Measurements from ENCODE around the gene GRPEL2.
"Not testable (repeated sequence)": the region's sequence is repeated elsewhere in the genome, so short reads cannot be mapped to it uniquely, and the experiment has no call there.

The GRPEL2 gene

DNA sequence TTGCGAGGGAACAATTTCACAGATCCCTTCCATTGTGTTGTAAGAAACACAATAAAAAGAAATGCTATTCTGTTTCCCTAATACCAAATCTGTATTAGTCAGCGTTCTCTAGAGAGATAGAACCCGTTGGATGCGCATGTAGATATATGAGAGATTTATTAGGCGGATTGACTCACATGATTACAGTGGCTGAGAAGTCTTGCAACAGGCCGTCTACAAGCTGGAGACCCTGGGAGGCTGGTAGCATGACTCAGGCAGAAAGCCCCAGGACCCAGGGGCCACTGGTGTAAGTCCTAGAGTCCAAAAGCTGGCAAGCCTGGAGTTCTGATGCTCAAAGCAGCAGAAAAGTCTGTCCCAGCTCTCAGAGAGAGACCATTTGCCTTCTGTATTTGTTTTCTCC is 52.2 kb downstream of the GRPEL2 start:
- H3K4me3 Mint-ChIP-seq = no peak overlapping the region
- ATAC-seq (replicated peaks) (no peak), DNase-seq (no peak)
- H3K4me1 Mint-ChIP-seq = no peaks in the 10 kb centered on the region
- peaks cover 0 to 9% of the 10 kb centered on the region in 2 donors for H3K27me3 Mint-ChIP-seq
- H3K36me3 Mint-ChIP-seq = no peaks in the 10 kb centered on the region
- H3K27ac Mint-ChIP-seq = no peak overlapping the region
- no peaks in the 10 kb centered on the region for H3K9me3 Mint-ChIP-seq

DNA sequence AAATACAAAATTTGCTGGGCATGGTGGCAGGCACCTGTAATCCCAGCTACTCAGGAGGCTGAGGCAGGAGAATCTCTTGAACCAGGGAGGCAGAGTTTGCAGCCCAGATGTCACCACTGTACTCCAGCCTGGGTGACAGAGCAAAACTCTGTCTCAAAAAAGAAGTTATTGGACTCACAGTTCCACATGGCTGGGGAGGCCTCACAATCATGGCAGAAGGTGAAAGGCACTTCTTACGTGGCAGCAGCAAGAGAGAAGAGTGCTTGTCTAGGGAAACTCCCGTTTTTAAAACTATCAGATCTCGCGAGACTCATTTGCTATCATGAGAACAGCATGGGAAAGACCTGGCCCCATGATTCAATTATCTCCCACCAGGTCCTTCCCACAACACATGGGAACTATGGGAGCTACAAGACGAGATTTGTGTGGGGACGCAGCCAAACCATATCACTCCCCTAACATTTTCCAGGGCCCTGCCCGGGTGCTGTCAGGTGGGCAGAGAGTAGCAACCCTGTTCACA is 53.5 kb downstream of the GRPEL2 start:
- DNase-seq; H3K9me3 Mint-ChIP-seq; H3K27me3 Mint-ChIP-seq; ATAC-seq (replicated peaks); H3K36me3 Mint-ChIP-seq; H3K4me3 Mint-ChIP-seq; H3K27ac Mint-ChIP-seq; H3K4me1 Mint-ChIP-seq: not testable (repeated sequence)

DNA sequence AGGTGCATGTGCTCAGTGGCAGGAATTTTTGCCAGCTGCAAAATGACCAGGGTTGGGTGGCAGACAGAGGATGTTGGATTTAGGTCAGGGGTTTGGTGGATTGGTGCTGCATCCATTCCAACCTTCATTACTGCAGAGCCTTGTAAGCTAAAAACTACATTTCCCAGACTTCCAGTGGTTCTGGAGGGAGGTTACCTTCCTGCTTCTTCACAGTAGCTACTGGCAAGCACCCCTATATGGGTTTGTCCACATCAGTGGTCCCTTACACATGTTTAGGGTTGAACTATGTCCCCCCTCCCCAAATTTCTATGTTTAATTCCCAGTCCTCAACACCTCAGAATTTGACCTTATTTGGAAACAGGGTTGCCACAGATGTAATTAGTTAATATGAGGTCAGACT is 54.5 kb downstream of the GRPEL2 start:
- Mint-ChIP-seq H3K9me3 (no peaks in the 10 kb centered on the region), H3K36me3 (no peaks in the 10 kb centered on the region), H3K27me3 (peaks cover 0 to 9% of the 10 kb centered on the region in 2 donors), H3K4me1 (no peaks in the 10 kb centered on the region), H3K27ac (no peak overlapping the region), H3K4me3 (no peak overlapping the region)
- DNase-seq = no peak
- ATAC-seq (replicated peaks) = no peak

DNA sequence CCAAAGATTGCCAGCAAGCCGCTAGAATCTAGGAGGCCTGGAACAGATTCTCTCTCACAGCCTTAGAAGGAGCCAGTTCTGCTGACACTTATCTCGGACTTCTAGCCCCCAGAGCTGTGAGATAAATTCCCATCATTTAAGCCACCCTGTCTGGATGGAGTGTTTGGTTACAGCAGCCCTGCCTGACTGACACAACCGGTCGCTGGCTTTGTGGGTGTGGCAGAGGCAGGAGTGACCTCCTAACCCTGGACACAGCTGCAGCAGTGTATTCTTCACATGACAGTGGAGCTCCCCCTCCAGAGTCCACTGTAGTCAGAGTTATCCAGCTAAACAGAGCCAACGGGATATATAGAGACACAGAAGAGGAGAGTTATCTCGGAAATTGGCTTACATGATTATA is 55.0 kb downstream of the GRPEL2 start:
- H3K4me3 Mint-ChIP-seq = no peak overlapping the region
- H3K27ac Mint-ChIP-seq = no peak overlapping the region
- peaks cover 0 to 9% of the 10 kb centered on the region in 2 donors for H3K27me3 Mint-ChIP-seq
- no peaks in the 10 kb centered on the region for H3K9me3 Mint-ChIP-seq
- DNase-seq (no peak), ATAC-seq (replicated peaks) (no peak)
- no peaks in the 10 kb centered on the region for H3K36me3 Mint-ChIP-seq
- no peaks in the 10 kb centered on the region for H3K4me1 Mint-ChIP-seq

DNA sequence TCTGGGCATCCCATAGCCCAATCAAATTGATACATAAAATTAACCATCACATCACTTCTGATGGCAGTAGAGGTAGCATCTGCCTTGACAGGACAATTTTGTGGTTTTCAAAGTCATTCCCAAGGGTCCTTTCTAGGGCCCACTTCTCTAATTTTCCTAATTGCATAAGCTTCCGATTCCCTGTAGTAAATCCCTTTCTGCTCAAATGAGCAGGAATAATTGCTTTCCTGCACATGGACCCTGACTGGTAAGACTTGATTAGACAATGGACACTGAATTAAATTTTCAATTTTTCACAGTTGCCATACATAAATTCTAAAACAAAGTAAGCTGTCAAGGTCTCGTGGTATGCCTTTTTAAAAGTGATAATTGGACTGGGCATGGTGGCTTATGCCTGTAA is 55.8 kb downstream of the GRPEL2 start:
- no peaks in the 10 kb centered on the region for H3K36me3 Mint-ChIP-seq
- no peak for ATAC-seq (replicated peaks)

DNA sequence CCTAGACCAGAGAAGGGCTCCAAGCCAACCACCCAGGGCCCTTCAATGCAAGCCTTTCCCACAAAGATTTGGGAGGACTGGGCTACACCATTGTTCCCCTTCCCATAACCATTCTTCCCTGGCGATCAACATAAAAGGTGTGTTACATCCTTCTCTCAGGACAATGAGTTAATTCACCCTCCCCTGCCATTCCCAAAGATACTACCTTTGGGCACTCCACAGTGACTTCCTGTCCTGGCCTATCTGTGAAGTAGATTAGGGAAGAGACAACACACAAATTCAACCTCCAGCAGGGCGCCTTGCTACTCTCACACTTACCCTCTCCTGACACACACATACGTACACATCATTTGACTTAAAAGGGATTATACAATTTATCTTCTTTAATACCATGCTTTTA is 57.0 kb downstream of the GRPEL2 start:
- Mint-ChIP-seq H3K4me1 (no peaks in the 10 kb centered on the region), H3K9me3 (no peaks in the 10 kb centered on the region), H3K27ac (no peak overlapping the region), H3K27me3 (peaks cover 0 to 9% of the 10 kb centered on the region in 2 donors), H3K36me3 (no peaks in the 10 kb centered on the region), H3K4me3 (no peak overlapping the region)
- DNase-seq (no peak), ATAC-seq (replicated peaks) (no peak)

More for the DNA sequence above, 55.8 kb downstream of the GRPEL2 start:
- Mint-ChIP-seq H3K4me1 (no peaks in the 10 kb centered on the region), H3K9me3 (no peaks in the 10 kb centered on the region), H3K27me3 (peaks cover 0 to 9% of the 10 kb centered on the region in 2 donors), H3K27ac (no peak overlapping the region), H3K4me3 (no peak overlapping the region)
- DNase-seq = no peak
